KMS-11 (cell line): ENCODE measurements around the gene RAB40B.

Source experiments
- H2AFZ ChIP-seq: fragments of 200-600 bp; sonication (generic); 2 replicates; pipeline ENCODE4 v1.6.1; 2016; ENCODE audit warnings: antibody characterized with exemption, mixed run types, low read depth
- H3K27ac ChIP-seq: fragments of 200-600 bp; sonication (generic); 2 replicates; pipeline ENCODE4 v1.6.1; 2016; ENCODE audit warnings: mild to moderate bottlenecking, mixed run types
- H3K27me3 ChIP-seq: fragments of 200-600 bp; sonication (generic); 2 replicates; pipeline ENCODE4 v1.6.1; 2017; ENCODE audit warnings: mild to moderate bottlenecking, low read depth, mixed run types, moderate library complexity; ENCODE audit not compliant: insufficient read depth
- H3K36me3 ChIP-seq: fragments of 200-600 bp; sonication (generic); 2 replicates; pipeline ENCODE4 v1.6.1; 2017; ENCODE audit warnings: mild to moderate bottlenecking, mixed run types; ENCODE audit not compliant: insufficient read depth
- H3K4me1 ChIP-seq: fragments of 200-600 bp; sonication (generic); 2 replicates; pipeline ENCODE4 v1.6.1; 2016; ENCODE audit warnings: mild to moderate bottlenecking, low read depth, mixed run types; ENCODE audit not compliant: poor library complexity, severe bottlenecking
- H3K4me2 ChIP-seq: fragments of 200-600 bp; sonication (generic); 2 replicates; pipeline ENCODE4 v1.7.0; 2016; ENCODE audit warnings: mild to moderate bottlenecking, mixed run types
- H3K4me3 ChIP-seq: fragments of 200-600 bp; sonication (generic); IDR thresholded peaks from 2 replicates; pipeline ENCODE4 v1.6.1; 2017; ENCODE audit warnings: low read depth, low read length, mixed read lengths; ENCODE audit not compliant: insufficient read depth
- H3K79me2 ChIP-seq: fragments of 200-600 bp; sonication (generic); 2 replicates; pipeline ENCODE4 v1.6.1; 2016; ENCODE audit warnings: low read depth, mixed run types; ENCODE audit not compliant: insufficient read depth
- H3K9ac ChIP-seq: fragments of 200-600 bp; sonication (generic); 2 replicates; pipeline ENCODE4 v1.6.1; 2016; ENCODE audit warnings: mild to moderate bottlenecking, mixed run types
- H4K20me1 ChIP-seq: fragments of 200-600 bp; sonication (generic); 2 replicates; pipeline ENCODE4 v1.6.1; 2016; ENCODE audit warnings: mild to moderate bottlenecking, mixed run types; ENCODE audit not compliant: insufficient read depth
- CTCF ChIP-seq: fragments of 200-600 bp; sonication (generic); conservative IDR thresholded peaks from 2 replicates; pipeline ENCODE4 v1.6.1; 2017; ENCODE audit warnings: low read depth, mild to moderate bottlenecking, antibody characterized with exemption, low read length, moderate library complexity, mixed read lengths

The RAB40B gene

GRCh38 chr17:82639628-82640027, 58.9 kb downstream of the RAB40B start:
- Histone ChIP-seq H3K9ac (no peak overlapping the region), H3K79me2 (peaks cover 48% of the 10 kb centered on the region; the same call in 1 of the 2 replicates), H3K4me3 (no peak overlapping the region), H3K36me3 (peaks cover 6% of the 10 kb centered on the region; the same call in 1 of the 2 replicates), H3K27me3 (no peaks in the 10 kb centered on the region), H3K4me2 (no peak overlapping the region), H3K4me1 (no peaks in the 10 kb centered on the region), H2AFZ (no peak overlapping the region), H4K20me1 (no peaks in the 10 kb centered on the region), H3K27ac (no peak overlapping the region)
- TF ChIP-seq CTCF, result no peak

DNA sequence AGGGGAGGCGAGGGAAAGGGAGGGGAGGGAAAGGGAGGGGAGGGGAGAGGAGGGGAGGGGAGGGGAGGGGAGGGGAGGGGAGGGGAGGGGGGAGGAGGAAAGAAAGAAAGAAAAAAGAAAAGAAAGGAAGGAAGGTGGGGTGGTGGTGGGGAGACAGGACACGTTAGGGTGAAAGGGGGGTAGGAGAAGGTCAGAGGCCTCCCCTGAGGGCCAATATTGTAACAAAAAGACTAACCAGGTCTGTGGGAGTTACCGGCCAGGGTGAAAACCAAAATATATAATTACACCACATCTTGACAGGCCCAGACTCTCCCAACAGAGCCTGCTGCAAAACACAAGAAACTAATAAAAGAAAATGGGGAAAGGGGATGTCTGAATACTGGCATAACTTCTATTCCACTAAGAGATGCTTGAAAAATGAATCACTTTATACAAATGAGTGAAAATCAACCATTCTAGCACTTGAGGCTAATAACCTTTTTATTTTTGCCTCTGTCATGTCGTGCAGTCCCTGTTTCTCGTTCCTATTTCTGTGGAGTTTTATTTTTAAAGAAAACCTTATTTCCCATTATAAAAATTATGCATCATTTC, 60.2 kb downstream of the RAB40B start:
- peaks cover 6% of the 10 kb centered on the region; the same call in 1 of the 2 replicates for H3K36me3 ChIP-seq
- H3K4me3 ChIP-seq, result no peak overlapping the region
- peaks cover 41% of the 10 kb centered on the region; the same call in 1 of the 2 replicates for H3K79me2 ChIP-seq
- no peaks in the 10 kb centered on the region for H3K27me3 ChIP-seq
- no peak overlapping the region for H2AFZ ChIP-seq
- TF ChIP-seq CTCF, result no peak
- no peak overlapping the region for H3K27ac ChIP-seq
- H3K9ac ChIP-seq, result no peak overlapping the region
- H4K20me1 ChIP-seq, result no peaks in the 10 kb centered on the region
- no peaks in the 10 kb centered on the region for H3K4me1 ChIP-seq
- no peak overlapping the region for H3K4me2 ChIP-seq

- H3K79me2 ChIP-seq, result peaks cover 46% of the 10 kb centered on the region; the same call in 1 of the 2 replicates
- no peak overlapping the region for H3K4me2 ChIP-seq
- H3K36me3 ChIP-seq, result peaks cover 6% of the 10 kb centered on the region; the same call in 1 of the 2 replicates
- no peaks in the 10 kb centered on the region for H3K4me1 ChIP-seq
- H4K20me1 ChIP-seq, result no peaks in the 10 kb centered on the region
- H3K9ac ChIP-seq, result no peak overlapping the region
- H3K27ac ChIP-seq, result no peak overlapping the region
- H2AFZ ChIP-seq, result no peak overlapping the region
- H3K4me3 ChIP-seq, result no peak overlapping the region
- no peak for TF ChIP-seq CTCF
- H3K27me3 ChIP-seq, result no peaks in the 10 kb centered on the region
Observed at GRCh38 chr17:82636626-82637598, 61.6 kb downstream of the RAB40B start.

- TF ChIP-seq CTCF, result no peak
- H3K9ac ChIP-seq, result no peak overlapping the region
- H3K4me2 ChIP-seq, result no peak overlapping the region
- peaks cover 6% of the 10 kb centered on the region; the same call in 1 of the 2 replicates for H3K36me3 ChIP-seq
- no peaks in the 10 kb centered on the region for H3K27me3 ChIP-seq
- H4K20me1 ChIP-seq, result no peaks in the 10 kb centered on the region; the same call in 1 of the 2 replicates
- H3K79me2 ChIP-seq, result peaks cover 39% of the 10 kb centered on the region; the same call in 1 of the 2 replicates
- no peaks in the 10 kb centered on the region for H3K4me1 ChIP-seq
- H3K27ac ChIP-seq, result no peak overlapping the region
- H2AFZ ChIP-seq, result no peak overlapping the region
- H3K4me3 ChIP-seq, result no peak overlapping the region
Observed at GRCh38 chr17:82633343-82633742, 65.2 kb downstream of the RAB40B start.
